ENCODE results near the gene SLC44A5. TPM values are rescaled to one million over a fixed set of nuclear protein-coding genes. Genes with fewer than 3 reads are reported as not detected.
A peak's percentile ranks its signal among the peaks of the same experiment; 100 is the strongest.
"Not testable (repeated sequence)": the region's sequence is repeated elsewhere in the genome, so short reads cannot be mapped to it uniquely, and the experiment has no call there.

Gene SLC44A5
- total RNA-seq, 2 donors from 2014 or later, result 1.1 TPM; not detected in 1

- H3K4me1 Mint-ChIP-seq, result no peaks in the 10 kb centered on the region
- H3K4me3 Mint-ChIP-seq, result no peak overlapping the region
- no peak for DNase-seq
Measured at GRCh38 chr1:75400716-75401115, 210.2 kb downstream of the SLC44A5 start.

GRCh38 chr1:75396745-75397144 lies 214.2 kb downstream of the SLC44A5 start:
- H3K36me3 Mint-ChIP-seq (ENCODE audit: low read depth), result no peaks in the 10 kb centered on the region
- H3K9me3 ChIP-seq (ENCODE audit: control insufficient read depth, low read length, poor library complexity, severe bottlenecking), result no peaks in the 10 kb centered on the region
- no peak for ATAC-seq

More at GRCh38 chr1:75400716-75401115, 210.2 kb downstream of the SLC44A5 start:
- no peaks in the 10 kb centered on the region for H3K27me3 Mint-ChIP-seq
- ATAC-seq, result no peak
- no peak overlapping the region for H3K27ac Mint-ChIP-seq
- H3K36me3 Mint-ChIP-seq (ENCODE audit: low read depth), result no peaks in the 10 kb centered on the region
- no peaks in the 10 kb centered on the region for H3K9me3 ChIP-seq (ENCODE audit: control insufficient read depth, low read length, poor library complexity, severe bottlenecking)

GRCh38 chr1:75396260-75396659 lies 214.7 kb downstream of the SLC44A5 start:
- Mint-ChIP-seq H3K36me3 (ENCODE audit: low read depth) (no peaks in the 10 kb centered on the region), H3K27ac (no peak overlapping the region), H3K27me3 (no peaks in the 10 kb centered on the region), H3K4me1 (no peaks in the 10 kb centered on the region), H3K4me3 (no peak overlapping the region)
- no peak for DNase-seq
- no peak for ATAC-seq
- no peaks in the 10 kb centered on the region for H3K9me3 ChIP-seq (ENCODE audit: control insufficient read depth, low read length, poor library complexity, severe bottlenecking)

More at GRCh38 chr1:75396745-75397144, 214.2 kb downstream of the SLC44A5 start:
- Mint-ChIP-seq H3K27me3 (no peaks in the 10 kb centered on the region), H3K4me3 (no peak overlapping the region), H3K27ac (no peak overlapping the region), H3K4me1 (no peaks in the 10 kb centered on the region)
- no peak for DNase-seq

- ATAC-seq (no peak), DNase-seq (no peak)
- Mint-ChIP-seq H3K27ac (no peak overlapping the region), H3K4me1 (no peaks in the 10 kb centered on the region), H3K27me3 (no peaks in the 10 kb centered on the region), H3K4me3 (no peak overlapping the region), H3K36me3 (ENCODE audit: low read depth) (no peaks in the 10 kb centered on the region)
- H3K9me3 ChIP-seq (ENCODE audit: control insufficient read depth, low read length, poor library complexity, severe bottlenecking), result no peaks in the 10 kb centered on the region
Measured at GRCh38 chr1:75394386-75395139, 216.4 kb downstream of the SLC44A5 start.

- no peaks in the 10 kb centered on the region for H3K27me3 Mint-ChIP-seq
- no peaks in the 10 kb centered on the region for H3K36me3 Mint-ChIP-seq (ENCODE audit: low read depth)
- ATAC-seq (no peak), DNase-seq (no peak)
- no peaks in the 10 kb centered on the region for H3K4me1 Mint-ChIP-seq
- H3K9me3 ChIP-seq (ENCODE audit: control insufficient read depth, low read length, poor library complexity, severe bottlenecking), result no peaks in the 10 kb centered on the region
- no peak overlapping the region for H3K27ac Mint-ChIP-seq
- H3K4me3 Mint-ChIP-seq, result no peak overlapping the region
Measured at GRCh38 chr1:75392278-75392677, 218.6 kb downstream of the SLC44A5 start.

GRCh38 chr1:75375476-75376447 lies 235.2 kb downstream of the SLC44A5 start:
- DNase-seq; H3K9me3 ChIP-seq (ENCODE audit: control insufficient read depth, low read length, poor library complexity, severe bottlenecking); ATAC-seq; H3K27me3 Mint-ChIP-seq; H3K36me3 Mint-ChIP-seq (ENCODE audit: low read depth); H3K4me1 Mint-ChIP-seq: not testable (repeated sequence)
- H3K4me3 Mint-ChIP-seq, result peak overlapping the region; percentile 84
- peak overlapping the region; percentile 61 for H3K27ac Mint-ChIP-seq

- H3K9me3 ChIP-seq (ENCODE audit: control insufficient read depth, low read length, poor library complexity, severe bottlenecking), result no peaks in the 10 kb centered on the region
- H3K27me3 Mint-ChIP-seq, result no peaks in the 10 kb centered on the region
- ATAC-seq (no peak), DNase-seq (no peak)
- H3K4me1 Mint-ChIP-seq, result no peaks in the 10 kb centered on the region
- H3K27ac Mint-ChIP-seq, result no peak overlapping the region
- no peaks in the 10 kb centered on the region for H3K36me3 Mint-ChIP-seq (ENCODE audit: low read depth)
- no peak overlapping the region for H3K4me3 Mint-ChIP-seq
Measured at GRCh38 chr1:75373542-75374159, 237.3 kb downstream of the SLC44A5 start.

GRCh38 chr1:75366595-75366994 lies 244.3 kb downstream of the SLC44A5 start:
- H3K27me3 Mint-ChIP-seq, result no peaks in the 10 kb centered on the region
- ATAC-seq (no peak), DNase-seq (no peak)
- no peak overlapping the region for H3K4me3 Mint-ChIP-seq
- no peaks in the 10 kb centered on the region for H3K36me3 Mint-ChIP-seq (ENCODE audit: low read depth)
- no peaks in the 10 kb centered on the region for H3K4me1 Mint-ChIP-seq
- H3K27ac Mint-ChIP-seq, result no peak overlapping the region
- H3K9me3 ChIP-seq (ENCODE audit: control insufficient read depth, low read length, poor library complexity, severe bottlenecking), result peaks cover 4% of the 10 kb centered on the region

GRCh38 chr1:75361260-75361659 lies 249.7 kb downstream of the SLC44A5 start:
- H3K27ac Mint-ChIP-seq, result no peak overlapping the region
- H3K36me3 Mint-ChIP-seq (ENCODE audit: low read depth), result no peaks in the 10 kb centered on the region
- DNase-seq (no peak), ATAC-seq (no peak)
- H3K4me1 Mint-ChIP-seq, result no peaks in the 10 kb centered on the region
- no peaks in the 10 kb centered on the region for H3K27me3 Mint-ChIP-seq
- no peak overlapping the region for H3K4me3 Mint-ChIP-seq
- H3K9me3 ChIP-seq (ENCODE audit: control insufficient read depth, low read length, poor library complexity, severe bottlenecking), result peaks cover 4% of the 10 kb centered on the region

- not testable (repeated sequence) for H3K36me3 Mint-ChIP-seq (ENCODE audit: low read depth); DNase-seq; H3K27me3 Mint-ChIP-seq; H3K27ac Mint-ChIP-seq; ATAC-seq; H3K9me3 ChIP-seq (ENCODE audit: control insufficient read depth, low read length, poor library complexity, severe bottlenecking); H3K4me1 Mint-ChIP-seq; H3K4me3 Mint-ChIP-seq
Measured at GRCh38 chr1:75354267-75354666, 256.6 kb downstream of the SLC44A5 start.

- no peaks in the 10 kb centered on the region for H3K27me3 Mint-ChIP-seq
- H3K27ac Mint-ChIP-seq, result no peak overlapping the region
- H3K4me3 Mint-ChIP-seq, result no peak overlapping the region
- peaks cover 1% of the 10 kb centered on the region for H3K36me3 Mint-ChIP-seq (ENCODE audit: low read depth)
- ATAC-seq, result no peak
- DNase-seq, result no peak
- H3K9me3 ChIP-seq (ENCODE audit: control insufficient read depth, low read length, poor library complexity, severe bottlenecking), result no peaks in the 10 kb centered on the region
- H3K4me1 Mint-ChIP-seq, result no peaks in the 10 kb centered on the region
Measured at GRCh38 chr1:75353051-75353450, 257.9 kb downstream of the SLC44A5 start.

GRCh38 chr1:75345538-75346292 lies 265.2 kb downstream of the SLC44A5 start:
- Mint-ChIP-seq H3K27me3 (no peaks in the 10 kb centered on the region), H3K4me3 (no peak overlapping the region), H3K27ac (no peak overlapping the region), H3K4me1 (no peaks in the 10 kb centered on the region), H3K36me3 (ENCODE audit: low read depth) (peaks cover 2% of the 10 kb centered on the region)
- no peaks in the 10 kb centered on the region for H3K9me3 ChIP-seq (ENCODE audit: control insufficient read depth, low read length, poor library complexity, severe bottlenecking)
- ATAC-seq (no peak), DNase-seq (no peak)

Data from T-helper 17 cell (primary cell).